GM19372 (cell line): Measurements from ENCODE around the gene RAB3GAP1.

Source experiments
- ATAC-seq: cut with Tn5 transposase; IDR thresholded peaks from one replicate; pipeline ENCODE4 v1.9.1; 2021; ENCODE audit warnings: mild to moderate bottlenecking, low read depth, moderate library complexity; ENCODE audit not compliant: unreplicated experiment

Gene RAB3GAP1

GRCh38 chr2:135203944-135204343 is 151.9 kb downstream of the RAB3GAP1 start:
- no peak for ATAC-seq

GRCh38 chr2:135208016-135208415 is 155.9 kb downstream of the RAB3GAP1 start:
- no peak for ATAC-seq

- ATAC-seq = no peak
Measured at GRCh38 chr2:135212757-135213156, 160.7 kb downstream of the RAB3GAP1 start.

GRCh38 chr2:135218426-135218825 is 166.3 kb downstream of the RAB3GAP1 start:
- ATAC-seq = no peak

GRCh38 chr2:135219226-135219625 is 167.1 kb downstream of the RAB3GAP1 start:
- no peak for ATAC-seq
